ENCODE results near the gene PNMA8B. TPM values are rescaled to one million over a fixed set of nuclear protein-coding genes. Genes with fewer than 3 reads are reported as not detected.

The PNMA8B gene
- total and polyA plus RNA-seq, 12 donors = 7.6 to 63.4 (median 29.3) TPM

- DNase-seq = no peak
- H3K27ac ChIP-seq = no peak overlapping the region
- intact Hi-C loops (cut with DNase I) = loop anchor here (10.0 kb wide), 2 partner anchors 116 to 226 kb away; no protein-coding TSS in a partner anchor
- H3K4me1 ChIP-seq (replicated peaks in 1 of 2) = no peaks in the 10 kb centered on the region
- no peak overlapping the region for H3K4me3 ChIP-seq
- H3K9me3 ChIP-seq (replicated peaks in 1 of 3) = no peaks in the 10 kb centered on the region
- TF ChIP-seq CTCF (IDR thresholded peaks at IDR 0.05) (no peak), POLR2A (IDR thresholded peaks at IDR 0.05) (no peak)
- no peaks in the 10 kb centered on the region for H3K36me3 ChIP-seq (replicated peaks in 1 of 2)
- 73 to 86% (median 80%) methylated on average over 3 to 4 of the region's 4 CpGs for WGBS, 4 donors
- no peaks in the 10 kb centered on the region for H3K27me3 ChIP-seq
These were observed 15.6 kb upstream of the PNMA8B start for GRCh38 chr19:46511237-46511636.

GRCh38 chr19:46508206-46508605, 12.5 kb upstream of the PNMA8B start:
- WGBS, 4 donors = 55 to 74% (median 66%) methylated on average over 2 of the region's 2 CpGs
- intact Hi-C loops (cut with DNase I) = no loop called here
- H3K27ac ChIP-seq = no peak overlapping the region
- H3K9me3 ChIP-seq (replicated peaks in 1 of 3) = no peaks in the 10 kb centered on the region
- TF ChIP-seq CTCF (IDR thresholded peaks at IDR 0.05) = no peak
- no peak for TF ChIP-seq POLR2A (IDR thresholded peaks at IDR 0.05)
- DNase-seq = no peak
- no peaks in the 10 kb centered on the region for H3K36me3 ChIP-seq (replicated peaks in 1 of 2)
- peaks cover 2 to 4% of the 10 kb centered on the region in 2 donors for H3K4me1 ChIP-seq (replicated peaks in 1 of 2)
- H3K4me3 ChIP-seq = no peak overlapping the region
- no peaks in the 10 kb centered on the region for H3K27me3 ChIP-seq

- no peak for DNase-seq
- Histone ChIP-seq H3K9me3 (replicated peaks in 1 of 3) (no peaks in the 10 kb centered on the region), H3K4me3 (no peak overlapping the region), H3K4me1 (replicated peaks in 1 of 2) (peaks cover 5 to 10% of the 10 kb centered on the region in 2 donors), H3K27ac (no peak overlapping the region), H3K36me3 (replicated peaks in 1 of 2) (no peaks in the 10 kb centered on the region), H3K27me3 (no peaks in the 10 kb centered on the region)
- WGBS, 4 donors = 77 to 82% (median 81%) methylated on average over 17 of the region's 17 CpGs
- intact Hi-C loops (cut with DNase I) = no loop called here
- no peak for TF ChIP-seq CTCF (IDR thresholded peaks at IDR 0.05)
- no peak for TF ChIP-seq POLR2A (IDR thresholded peaks at IDR 0.05)
These were observed 8.3 kb upstream of the PNMA8B start for GRCh38 chr19:46503848-46504453.

GRCh38 chr19:46502891-46503290, 7.2 kb upstream of the PNMA8B start:
- TF ChIP-seq POLR2A (IDR thresholded peaks at IDR 0.05) (no peak), CTCF (IDR thresholded peaks at IDR 0.05) (no peak)
- no peaks in the 10 kb centered on the region for H3K27me3 ChIP-seq
- H3K4me3 ChIP-seq = no peak overlapping the region
- no peaks in the 10 kb centered on the region for H3K36me3 ChIP-seq (replicated peaks in 1 of 2)
- peaks cover 5 to 10% of the 10 kb centered on the region in 2 donors for H3K4me1 ChIP-seq (replicated peaks in 1 of 2)
- intact Hi-C loops (cut with DNase I) = no loop called here
- 48 to 77% (median 58%) methylated on average over 5 of the region's 5 CpGs for WGBS, 4 donors
- H3K27ac ChIP-seq = peak overlapping the region; percentile 28 to 77 (median 53)
- no peaks in the 10 kb centered on the region for H3K9me3 ChIP-seq (replicated peaks in 1 of 3)
- DNase-seq = peak in 5 of 7 donors; percentile 54 to 78 (median 60)
